DLD1 (cell line): ENCODE measurements around the gene PPAN.

Experiments used
- in situ Hi-C: cut with HindIII; loops from 2 replicates; pipeline ENCODE4 v1.10.0; 2017; ENCODE audit warnings: low sequenced_read_pairs

The PPAN gene

GRCh38 chr19:10092648-10093294 lies 13.4 kb upstream of the PPAN start:
- in situ Hi-C loops: no loop called here

DNA sequence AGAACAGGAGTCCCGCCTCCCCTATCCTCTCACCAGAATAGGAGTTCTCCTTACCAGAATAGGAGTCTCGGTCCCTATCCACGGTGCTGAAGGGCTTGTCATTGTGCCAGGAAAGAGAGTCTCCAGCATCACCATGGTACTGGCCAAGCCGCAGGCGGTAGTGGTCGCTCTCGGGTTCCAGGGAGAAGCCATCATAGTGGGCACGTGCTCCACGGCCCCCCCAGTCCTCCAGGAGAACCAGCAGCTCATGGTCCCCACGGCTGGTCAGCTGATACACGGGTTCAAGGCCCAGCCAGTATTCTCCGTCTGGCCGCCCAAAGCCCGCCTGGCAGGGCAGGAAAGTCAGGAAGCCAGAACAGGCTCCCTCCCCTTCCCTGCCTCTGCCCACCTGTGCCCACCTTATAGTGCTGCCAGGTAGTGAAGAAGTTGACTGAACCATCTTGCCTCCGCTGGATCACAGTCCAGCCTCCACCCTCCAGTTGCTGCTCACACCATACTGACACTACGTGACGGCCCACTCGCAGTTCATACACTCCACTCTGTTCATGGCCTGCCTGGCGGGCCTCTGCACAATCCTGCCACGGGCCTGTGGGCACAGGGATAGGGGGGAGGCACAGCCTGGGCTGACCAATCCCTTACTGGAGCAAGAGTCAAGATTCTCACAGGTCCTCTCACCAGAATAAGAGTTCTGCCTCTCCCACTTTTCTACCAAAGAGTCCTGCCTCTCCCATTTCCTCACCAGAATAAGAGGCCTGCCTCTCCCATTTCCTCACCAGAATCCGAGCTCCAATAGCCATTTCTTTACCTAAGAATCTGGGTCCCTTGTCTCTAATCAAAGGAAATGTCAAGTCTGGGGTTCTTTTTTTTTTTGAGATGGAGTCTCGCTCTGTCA lies 12.6 kb upstream of the PPAN start:
- in situ Hi-C loops: no loop called here

GRCh38 chr19:10095622-10095947 lies 10.6 kb upstream of the PPAN start:
- in situ Hi-C loops: no loop called here

DNA sequence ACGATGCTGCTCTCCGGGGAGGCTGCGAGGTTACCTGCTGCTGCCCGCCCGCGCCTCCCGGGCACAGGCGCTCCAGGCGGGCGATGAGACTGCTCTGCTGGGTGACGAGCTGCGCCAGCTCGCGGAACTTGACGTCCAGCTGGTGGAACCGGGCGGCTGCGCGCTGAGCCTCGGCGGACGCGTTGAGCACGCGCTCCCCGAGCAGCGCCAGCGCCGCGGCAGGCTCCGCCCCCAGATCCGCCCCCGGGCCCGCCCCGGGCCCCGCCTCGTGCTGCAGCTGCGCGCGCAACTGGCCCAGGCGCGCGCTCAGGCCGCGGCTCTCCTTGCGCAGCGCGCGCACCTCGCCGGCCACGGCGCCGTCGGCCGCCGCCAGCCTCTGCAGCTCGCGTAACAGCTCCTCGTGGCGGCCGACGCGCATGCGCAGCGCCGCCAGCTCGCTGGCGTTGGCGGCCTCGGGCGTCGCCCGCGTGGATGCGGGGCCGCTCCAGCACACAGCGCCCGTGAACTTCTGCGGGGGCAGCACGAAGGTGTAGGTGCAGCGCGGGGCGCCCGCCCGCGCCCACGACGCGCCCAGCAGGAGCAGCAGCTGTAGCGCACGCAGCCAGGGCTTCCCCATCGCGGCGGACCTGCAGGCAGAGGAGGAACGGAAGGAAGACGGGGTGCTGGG lies 10.1 kb upstream of the PPAN start:
- in situ Hi-C loops: no loop called here

DNA sequence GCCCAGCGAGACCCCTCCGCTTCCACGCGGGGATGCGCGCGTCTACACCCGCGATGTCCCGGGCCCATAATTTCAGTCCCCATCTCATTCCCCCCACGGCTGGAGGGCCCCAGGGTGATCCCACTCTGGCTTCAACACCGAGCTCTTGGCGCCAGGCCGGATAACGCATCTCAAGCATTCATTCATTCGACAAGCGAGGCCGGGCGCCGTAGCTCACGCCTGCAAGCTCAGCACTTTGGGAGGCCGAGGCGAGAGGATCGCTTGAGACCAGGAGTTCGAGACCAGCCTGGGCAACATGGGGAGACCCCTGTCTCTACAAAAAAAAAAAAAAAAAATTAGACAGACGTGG lies 9.6 kb upstream of the PPAN start:
- in situ Hi-C loops: no loop called here

GRCh38 chr19:10100163-10100785 lies 5.9 kb upstream of the PPAN start:
- in situ Hi-C loops: no loop called here

GRCh38 chr19:10102787-10103236 lies 3.4 kb upstream of the PPAN start:
- in situ Hi-C loops: no loop called here

- in situ Hi-C loops: no loop called here
These were observed 2.0 kb upstream of the PPAN start for GRCh38 chr19:10104130-10104513.

- in situ Hi-C loops: no loop called here
These were observed 1.3 kb upstream of the PPAN start for GRCh38 chr19:10104665-10105508.

- in situ Hi-C loops: no loop called here
These were observed 558 bp upstream of the PPAN start for GRCh38 chr19:10105509-10106099.

DNA sequence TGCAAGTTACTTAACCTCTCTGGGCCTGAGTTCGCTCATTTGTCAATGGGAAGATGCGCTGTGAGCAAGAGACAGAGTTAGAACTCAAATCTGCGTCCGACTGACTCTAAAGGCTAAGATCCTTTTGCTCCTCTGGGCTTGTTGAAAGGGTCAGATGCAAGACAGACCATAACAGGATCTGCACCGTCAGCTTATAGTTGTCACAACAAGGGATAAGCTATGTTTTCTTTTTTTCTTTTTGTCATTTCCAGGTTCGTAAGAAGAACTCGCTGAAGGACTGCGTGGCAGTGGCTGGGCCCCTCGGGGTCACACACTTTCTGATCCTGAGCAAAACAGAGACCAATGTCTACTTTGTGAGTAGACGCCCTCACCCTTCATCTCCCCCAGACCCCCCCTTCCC lies 1.1 kb downstream of the PPAN start:
- in situ Hi-C loops: no loop called here

GRCh38 chr19:10107817-10108367 lies 1.7 kb downstream of the PPAN start:
- in situ Hi-C loops: no loop called here

DNA sequence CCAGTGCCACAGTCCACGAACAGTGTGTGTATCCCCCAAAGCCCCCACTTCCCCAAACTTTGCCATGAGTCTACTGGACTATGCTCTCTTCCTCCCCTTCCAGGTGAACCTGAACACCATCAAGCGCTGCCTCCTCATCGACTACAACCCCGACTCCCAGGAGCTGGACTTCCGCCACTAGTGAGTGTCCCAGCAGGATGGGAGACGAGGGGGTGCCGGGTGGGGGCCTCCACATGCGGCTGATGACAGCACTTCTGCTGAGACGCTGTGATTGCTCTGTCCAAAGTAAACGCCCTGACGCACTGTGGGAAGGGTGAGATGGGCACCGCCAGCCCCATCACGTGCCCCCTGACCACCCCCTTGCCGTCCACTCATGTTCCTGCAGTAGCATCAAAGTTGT lies 3.4 kb downstream of the PPAN start:
- in situ Hi-C loops: no loop called here

DNA sequence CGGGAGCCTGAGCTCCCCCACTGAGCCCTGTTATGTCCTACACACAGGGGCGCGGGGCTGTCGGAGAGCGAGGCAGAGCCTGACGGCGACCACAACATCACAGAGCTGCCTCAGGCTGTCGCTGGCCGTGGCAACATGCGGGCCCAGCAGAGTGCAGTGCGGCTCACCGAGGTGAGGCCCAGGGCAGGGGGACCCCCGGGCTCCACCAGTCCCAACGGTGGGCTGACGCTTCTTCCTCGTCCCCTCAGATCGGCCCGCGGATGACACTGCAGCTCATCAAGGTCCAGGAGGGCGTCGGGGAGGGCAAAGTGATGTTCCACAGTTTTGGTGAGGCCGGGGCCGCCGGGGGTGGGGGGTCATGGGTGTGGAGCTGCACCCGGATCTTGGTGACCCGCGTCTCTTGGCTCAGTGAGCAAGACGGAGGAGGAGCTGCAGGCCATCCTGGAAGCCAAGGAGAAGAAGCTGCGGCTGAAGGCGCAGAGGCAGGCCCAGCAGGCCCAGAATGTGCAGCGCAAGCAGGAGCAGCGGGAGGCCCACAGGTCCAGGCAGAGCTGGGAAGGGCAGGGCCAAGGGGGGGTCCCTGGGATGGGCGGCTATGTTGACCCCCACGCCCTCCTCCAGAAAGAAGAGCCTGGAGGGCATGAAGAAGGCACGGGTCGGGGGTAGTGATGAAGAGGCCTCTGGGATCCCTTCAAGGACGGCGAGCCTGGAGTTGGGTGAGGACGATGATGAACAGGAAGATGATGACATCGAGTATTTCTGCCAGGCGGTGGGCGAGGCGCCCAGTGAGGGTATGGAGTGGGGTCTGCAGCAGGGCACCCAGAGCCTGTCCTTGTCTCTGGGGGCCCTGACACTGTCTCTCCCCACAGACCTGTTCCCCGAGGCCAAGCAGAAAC lies 4.2 kb downstream of the PPAN start:
- in situ Hi-C loops: no loop called here

- in situ Hi-C loops: no loop called here
These were observed 4.8 kb downstream of the PPAN start for GRCh38 chr19:10110972-10111317.

- in situ Hi-C loops: no loop called here
These were observed 5.2 kb downstream of the PPAN start, which contains the start of gene P2RY11 for GRCh38 chr19:10111405-10111811. P2RY11 (plus strand) TSS chr19:10111693; CDS start chr19:10111722, 29 bp downstream.

GRCh38 chr19:10112037-10112761 lies 6.0 kb downstream of the PPAN start:
- in situ Hi-C loops: no loop called here

- in situ Hi-C loops: no loop called here
These were observed 6.9 kb downstream of the PPAN start for GRCh38 chr19:10112895-10113591.
